Measurements from ENCODE around the gene ACIN1.

ACIN1 gene

GRCh38 chr14:23093526-23093925 lies 1.4 kb downstream of the ACIN1 start:
- H3K4me2 ChIP-seq = peak overlapping the region; percentile 87
- H3K9ac ChIP-seq = peak overlapping the region; percentile 86; the same call in 1 of the 2 replicates
- H3K79me2 ChIP-seq (ENCODE audit: insufficient read depth, low read depth) = peaks cover 44% of the 10 kb centered on the region
- H3K27ac ChIP-seq = no peak overlapping the region
- H2AFZ ChIP-seq (ENCODE audit: low read depth) = no peak overlapping the region
- no peaks in the 10 kb centered on the region for H3K27me3 ChIP-seq (ENCODE audit: insufficient read depth, low read depth)
- no peaks in the 10 kb centered on the region for H3K36me3 ChIP-seq (ENCODE audit: insufficient read depth)
- H3K4me1 ChIP-seq (ENCODE audit: low read depth, poor library complexity, severe bottlenecking) = peaks cover 17% of the 10 kb centered on the region
- no peak for TF ChIP-seq CTCF (conservative IDR thresholded peaks at IDR 0.05; ENCODE audit: low read depth, low read length)
- H4K20me1 ChIP-seq (ENCODE audit: insufficient read depth) = no peaks in the 10 kb centered on the region
- H3K4me3 ChIP-seq (IDR thresholded peaks at IDR 0.05; ENCODE audit: insufficient read depth, low read depth, low read length) = no peak overlapping the region

GRCh38 chr14:23093104-23093503 lies 1.8 kb downstream of the ACIN1 start:
- Histone ChIP-seq H3K79me2 (ENCODE audit: insufficient read depth, low read depth) (peaks cover 44% of the 10 kb centered on the region), H3K9ac (no peak overlapping the region), H3K4me1 (ENCODE audit: low read depth, poor library complexity, severe bottlenecking) (peaks cover 17% of the 10 kb centered on the region), H3K27me3 (ENCODE audit: insufficient read depth, low read depth) (no peaks in the 10 kb centered on the region), H3K27ac (no peak overlapping the region), H4K20me1 (ENCODE audit: insufficient read depth) (no peaks in the 10 kb centered on the region), H2AFZ (ENCODE audit: low read depth) (no peak overlapping the region), H3K4me3 (IDR thresholded peaks at IDR 0.05; ENCODE audit: insufficient read depth, low read depth, low read length) (no peak overlapping the region), H3K36me3 (ENCODE audit: insufficient read depth) (no peaks in the 10 kb centered on the region), H3K4me2 (no peak overlapping the region)
- no peak for TF ChIP-seq CTCF (conservative IDR thresholded peaks at IDR 0.05; ENCODE audit: low read depth, low read length)

- H3K9ac ChIP-seq = no peak overlapping the region
- TF ChIP-seq CTCF (conservative IDR thresholded peaks at IDR 0.05; ENCODE audit: low read depth, low read length) = no peak
- H3K4me1 ChIP-seq (ENCODE audit: low read depth, poor library complexity, severe bottlenecking) = peaks cover 15% of the 10 kb centered on the region
- H3K36me3 ChIP-seq (ENCODE audit: insufficient read depth) = no peaks in the 10 kb centered on the region
- H3K4me3 ChIP-seq (IDR thresholded peaks at IDR 0.05; ENCODE audit: insufficient read depth, low read depth, low read length) = no peak overlapping the region
- H3K4me2 ChIP-seq = no peak overlapping the region
- H3K27me3 ChIP-seq (ENCODE audit: insufficient read depth, low read depth) = no peaks in the 10 kb centered on the region
- no peak overlapping the region for H2AFZ ChIP-seq (ENCODE audit: low read depth)
- H3K79me2 ChIP-seq (ENCODE audit: insufficient read depth, low read depth) = peaks cover 33% of the 10 kb centered on the region
- no peaks in the 10 kb centered on the region for H4K20me1 ChIP-seq (ENCODE audit: insufficient read depth)
- no peak overlapping the region for H3K27ac ChIP-seq
Observed at GRCh38 chr14:23091294-23092225, 3.4 kb downstream of the ACIN1 start.

- H3K27ac ChIP-seq = no peak overlapping the region
- H3K36me3 ChIP-seq (ENCODE audit: insufficient read depth) = no peaks in the 10 kb centered on the region
- no peak overlapping the region for H3K4me3 ChIP-seq (IDR thresholded peaks at IDR 0.05; ENCODE audit: insufficient read depth, low read depth, low read length)
- H3K9ac ChIP-seq = no peak overlapping the region
- H3K4me1 ChIP-seq (ENCODE audit: low read depth, poor library complexity, severe bottlenecking) = peaks cover 14% of the 10 kb centered on the region
- no peak for TF ChIP-seq CTCF (conservative IDR thresholded peaks at IDR 0.05; ENCODE audit: low read depth, low read length)
- no peak overlapping the region for H2AFZ ChIP-seq (ENCODE audit: low read depth)
- H3K4me2 ChIP-seq = no peak overlapping the region
- H3K27me3 ChIP-seq (ENCODE audit: insufficient read depth, low read depth) = no peaks in the 10 kb centered on the region
- peaks cover 25% of the 10 kb centered on the region for H3K79me2 ChIP-seq (ENCODE audit: insufficient read depth, low read depth)
- H4K20me1 ChIP-seq (ENCODE audit: insufficient read depth) = no peaks in the 10 kb centered on the region
Observed at GRCh38 chr14:23090254-23090636, 4.7 kb downstream of the ACIN1 start.
